H1 (cell line): ENCODE measurements around the gene DPY19L3. TPM values are rescaled to one million over a fixed set of nuclear protein-coding genes. Genes with fewer than 3 reads are reported as not detected.

ENCODE experiments used
- CTCF ChIA-PET: fragments of 300-600 bp; sonication (Branson Sonifier 250); formaldehyde crosslinking; loops from one replicate; lab custom pipeline; 2021; ENCODE audit not compliant: partially characterized antibody; lab: Charles Lee
- POLR2A ChIA-PET: fragments of 300-600 bp; sonication (Branson Sonifier 250); formaldehyde crosslinking; loops from one replicate; lab custom pipeline; 2021; ENCODE audit warnings: inconsistent platforms; ENCODE audit not compliant: partially characterized antibody; lab: Charles Lee
- DNase-seq, 2 experiments: peaks; one replicate each; pipeline versions ENCODE4 v3.0.0 to v3.0.0-alpha.2; 2010 to 2022; ENCODE audit warnings: low spot score in 2 of 2, low read depth in 1 of 2, mixed read lengths in 1 of 2
- FAIRE-seq: peaks from 2 replicates; lab custom pipeline; 2011; peaks lifted over from hg19 to GRCh38; lab: Jason Lieb, UNC
- H2AFZ ChIP-seq: 2 replicates; pipeline ENCODE4 v1.8.1; 2012; ENCODE audit warnings: low read length, inconsistent platforms
- H2AK5ac ChIP-seq: 2 replicates; pipeline ENCODE4 v1.6.1; 2013; ENCODE audit warnings: low read depth, low read length
- H2BK120ac ChIP-seq: replicated peaks from 2 replicates; pipeline ENCODE3; 2013; ENCODE audit warnings: low read depth, low read length, inconsistent platforms
- H2BK12ac ChIP-seq: 2 replicates; pipeline ENCODE4 v1.6.1; 2013; ENCODE audit warnings: low read depth, low read length
- H2BK15ac ChIP-seq: 2 replicates; pipeline ENCODE4 v1.6.1; 2013; ENCODE audit warnings: low read length
- H2BK20ac ChIP-seq: 2 replicates; pipeline ENCODE4 v1.6.1; 2013; ENCODE audit warnings: low read length
- H2BK5ac ChIP-seq: 2 replicates; pipeline ENCODE4 v1.6.1; 2013; ENCODE audit warnings: low read depth, low read length
- H3K14ac ChIP-seq: 2 replicates; pipeline ENCODE4 v1.6.1; 2013; ENCODE audit warnings: inconsistent platforms; ENCODE audit not compliant: insufficient read length
- H3K18ac ChIP-seq: 2 replicates; pipeline ENCODE4 v1.6.1; 2013; ENCODE audit warnings: low read length; ENCODE audit errors: extremely low read depth
- H3K23ac ChIP-seq: 2 replicates; pipeline ENCODE4 v1.6.1; 2013; ENCODE audit warnings: inconsistent platforms; ENCODE audit not compliant: insufficient read length
- H3K23me2 ChIP-seq: 2 replicates; pipeline ENCODE4 v1.6.1; 2013; ENCODE audit warnings: low read depth, low read length
- H3K27ac ChIP-seq: 2 replicates; pipeline ENCODE4 v1.6.1; 2011; ENCODE audit warnings: low read depth, low read length, inconsistent platforms
- H3K27me3 ChIP-seq, 4 experiments: replicated peaks in 1 of 4; 1 replicate in 1 of 4; 2 replicates in 3 of 4; pipeline versions ENCODE4 v1.6.1 to v1.8.1; 2011 to 2013; ENCODE audit warnings: low read length in 3 of 4, mild to moderate bottlenecking in 3 of 4, inconsistent platforms in 2 of 4, mixed read lengths in 2 of 4, moderate library complexity in 1 of 4; ENCODE audit not compliant: control insufficient read depth in 3 of 4, insufficient read depth in 3 of 4; ENCODE audit errors: extremely low read depth in 1 of 4
- H3K36me3 ChIP-seq, 4 experiments: 2 replicates each; pipeline versions ENCODE4 v1.6.1 to v1.8.1; 2011 to 2013; ENCODE audit warnings: mild to moderate bottlenecking in 4 of 4, low read length in 3 of 4, moderate library complexity in 2 of 4, control low read depth in 1 of 4, inconsistent platforms in 1 of 4; ENCODE audit not compliant: insufficient read depth in 4 of 4, control insufficient read depth in 2 of 4
- H3K4ac ChIP-seq: replicated peaks from 2 replicates; pipeline ENCODE3; 2013; ENCODE audit warnings: low read length, low read depth, mixed read lengths, inconsistent platforms; ENCODE audit not compliant: insufficient read length
- H3K4me1 ChIP-seq, 4 experiments: replicated peaks in 1 of 4; 1 replicate in 1 of 4; 2 replicates in 3 of 4; pipeline versions ENCODE4 v1.6.1 to v1.8.1; 2011 to 2013; ENCODE audit warnings: low read length in 3 of 4, inconsistent platforms in 2 of 4, mixed read lengths in 1 of 4; ENCODE audit not compliant: insufficient read depth in 4 of 4, control insufficient read depth in 3 of 4
- H3K4me2 ChIP-seq, 2 experiments: 2 replicates each; pipeline versions ENCODE4 v1.6.1 to v1.8.1; 2011 to 2013; ENCODE audit warnings: low read depth in 2 of 2, low read length in 2 of 2, control low read depth in 1 of 2, inconsistent platforms in 1 of 2, mild to moderate bottlenecking in 1 of 2; ENCODE audit not compliant: insufficient read depth in 1 of 2
- H3K4me3 ChIP-seq, 4 experiments: fragments of 200-600, 300-600 bp in 1 of 4; sonication (generic), shearing (Covaris generic), sonication (Bioruptor Twin) in 1 of 4; 2 replicates each; pipeline versions ENCODE4 v1.5.1 to v1.8.1; 2011 to 2016; ENCODE audit warnings: low read length in 4 of 4, low read depth in 3 of 4, control low read depth in 2 of 4, inconsistent platforms in 2 of 4, mild to moderate bottlenecking in 2 of 4, mixed read lengths in 1 of 4, moderate library complexity in 1 of 4; ENCODE audit not compliant: insufficient read depth in 2 of 4; ENCODE audit errors: extremely low read depth in 1 of 4
- H3K56ac ChIP-seq: replicated peaks from 2 replicates; pipeline ENCODE3; 2013; ENCODE audit warnings: low read depth, mild to moderate bottlenecking, mixed read lengths, low read length, inconsistent platforms; ENCODE audit not compliant: insufficient read length
- H3K79me1 ChIP-seq: 2 replicates; pipeline ENCODE4 v1.6.1; 2013; ENCODE audit warnings: low read depth, low read length, control low read depth
- H3K79me2 ChIP-seq, 2 experiments: 2 replicates each; pipeline versions ENCODE4 v1.6.1 to v1.8.1; 2012 to 2013; ENCODE audit warnings: low read length in 2 of 2, mild to moderate bottlenecking in 2 of 2, inconsistent platforms in 1 of 2; ENCODE audit not compliant: insufficient read depth in 2 of 2, control insufficient read depth in 1 of 2
- H3K9ac ChIP-seq, 4 experiments: replicated peaks in 1 of 4; 1 replicate in 1 of 4; 2 replicates in 3 of 4; pipeline versions ENCODE4 v1.6.1 to v1.8.1; 2011 to 2013; ENCODE audit warnings: low read depth in 3 of 4, low read length in 3 of 4, control low read depth in 2 of 4, mild to moderate bottlenecking in 2 of 4, moderate library complexity in 2 of 4, inconsistent platforms in 1 of 4; ENCODE audit errors: extremely low read depth in 1 of 4
- H3K9me3 ChIP-seq, 2 experiments: 2 replicates each; pipeline versions ENCODE4 v1.6.1 to v1.8.1; 2012 to 2013; ENCODE audit warnings: mild to moderate bottlenecking in 2 of 2, moderate library complexity in 2 of 2, control low read depth in 1 of 2, inconsistent platforms in 1 of 2, low read depth in 1 of 2, low read length in 1 of 2, mixed read lengths in 1 of 2; ENCODE audit not compliant: insufficient read depth in 2 of 2
- H4K20me1 ChIP-seq, 2 experiments: replicated peaks in 1 of 2; 2 replicates each; pipeline versions ENCODE3 to v1.8.1; 2011 to 2013; ENCODE audit warnings: inconsistent platforms in 2 of 2, low read length in 2 of 2, mild to moderate bottlenecking in 1 of 2; ENCODE audit not compliant: insufficient read depth in 2 of 2, control insufficient read depth in 1 of 2
- H4K5ac ChIP-seq: 2 replicates; pipeline ENCODE4 v1.6.1; 2013; ENCODE audit warnings: low read length, low read depth, mixed read lengths, inconsistent platforms; ENCODE audit not compliant: insufficient read length
- H4K8ac ChIP-seq: 2 replicates; pipeline ENCODE4 v1.8.0; 2013; ENCODE audit warnings: mild to moderate bottlenecking, moderate library complexity, low read length, inconsistent platforms; ENCODE audit not compliant: insufficient read depth; ENCODE audit errors: extremely low read depth
- H4K91ac ChIP-seq: replicated peaks from 2 replicates; pipeline ENCODE3; 2013; ENCODE audit warnings: low read length, mixed read lengths, inconsistent platforms; ENCODE audit not compliant: insufficient read length
- BACH1 ChIP-seq: IDR thresholded peaks from 2 replicates; pipeline ENCODE4 v1.6.1; 2012; ENCODE audit warnings: low read length, improper control_type of control experiment
- KDM4A ChIP-seq: IDR thresholded peaks from one replicate; pipeline ENCODE4 v1.7.1; 2012; ENCODE audit warnings: low read depth, mild to moderate bottlenecking, moderate library complexity, low read length, inconsistent platforms; ENCODE audit not compliant: severe bottlenecking
- POU5F1 ChIP-seq: IDR thresholded peaks from 2 replicates; pipeline ENCODE4 v1.6.1; 2011; ENCODE audit warnings: low read depth, mild to moderate bottlenecking, low read length, moderate library complexity
- RAD21 ChIP-seq, 2 experiments: IDR thresholded peaks in 1 of 2; conservative IDR thresholded peaks in 1 of 2; 2 replicates each; pipeline ENCODE4 v1.6.1; 2011; ENCODE audit warnings: low read depth in 2 of 2, low read length in 2 of 2, improper control_type of control experiment in 1 of 2, inconsistent platforms in 1 of 2, mild to moderate bottlenecking in 1 of 2, moderate library complexity in 1 of 2
- RXRA ChIP-seq: IDR thresholded peaks from 2 replicates; pipeline ENCODE4 v1.6.1; 2011; ENCODE audit warnings: low read depth, mild to moderate bottlenecking, low read length, moderate library complexity; ENCODE audit not compliant: insufficient read depth
- TBP ChIP-seq: IDR thresholded peaks from 2 replicates; pipeline ENCODE4 v1.6.1; 2011; ENCODE audit warnings: low read depth, low read length, improper control_type of control experiment
- USF2 ChIP-seq: IDR thresholded peaks from 2 replicates; pipeline ENCODE4 v1.6.1; 2011; ENCODE audit warnings: low read length, improper control_type of control experiment
- WGBS, 2 experiments: shearing (Covaris generic) in 1 of 2; methylation state at CpG; one replicate each; pipeline versions ENCODE4 v1.1.6 to v1.1.7; 2013 to 2015; ENCODE audit warnings: low lambda C conversion rate in 2 of 2, mixed read lengths in 2 of 2, inconsistent platforms in 1 of 2, low coverage in 1 of 2, missing lambda C conversion rate in 1 of 2; ENCODE audit not compliant: insufficient replicate concordance in 2 of 2, insufficient coverage in 1 of 2, insufficient read length in 1 of 2; ENCODE audit errors: extremely low coverage in 1 of 2, missing lambda C conversion rate in 1 of 2; 5-methylcytosine and 5-hydroxymethylcytosine counted together
- polyA plus RNA-seq, 7 experiments: library from polyadenylated mRNA; depleted of rRNA in 3 of 7; stranded (reverse) in 5 of 7; unstranded in 2 of 7; fragments of >200 nt in 5 of 7; fragments of 200-250 nt in 2 of 7; gene quantifications; 1 replicate in 5 of 7; 2 replicates in 1 of 7; 4 replicates in 1 of 7; pipeline versions ENCODE4 v1.2.1 to v1.2.3, GENCODE V29; 2011 to 2013; ENCODE audit warnings: missing spikeins in 2 of 7, mixed read lengths in 2 of 7
- total RNA-seq: library from RNA; stranded (reverse); fragmentation: NEBNext Ultra II Directional; extraction: Animal tissue kit (Norgen Biotek cat#: 25700); gene quantifications from 2 replicates; pipeline ENCODE4 v1.2.1, GENCODE V29; 2021
- TF ChIP-seq, protein P1 (sequence below): IDR thresholded peaks from 2 replicates; pipeline ENCODE4 v1.6.1; 2012; ENCODE audit warnings: inconsistent platforms

The DPY19L3 gene
- total and polyA plus RNA-seq, 2 of the 8 experiments (the other 6 are each of a cell fraction or from before 2014, with no cell fraction given), result 35.3 to 60.2 TPM

- Histone ChIP-seq H2AK5ac (no peak overlapping the region), H2AFZ (no peak overlapping the region), H2BK15ac (no peak overlapping the region), H3K79me2 (peaks cover 8 to 53% of the 10 kb centered on the region in 2 experiments), H3K36me3 (peaks cover 8 to 22% (median 16%) of the 10 kb centered on the region in 4 experiments), H3K4ac (no peak overlapping the region), H3K18ac (no peak overlapping the region), H3K27me3 (no peaks in the 10 kb centered on the region), H4K20me1 (peaks cover 0 to 11% of the 10 kb centered on the region in 2 experiments), H2BK120ac (no peak overlapping the region), H3K9me3 (no peaks in the 10 kb centered on the region), H3K27ac (no peak overlapping the region), H4K5ac (no peak overlapping the region), H3K4me1 (peaks cover 0 to 4% (median 0%) of the 10 kb centered on the region in 4 experiments; a peak in 2 of 7 replicates), H3K4me3 (no peak overlapping the region), H2BK5ac (no peak overlapping the region), H2BK20ac (no peak overlapping the region), H3K4me2 (no peak overlapping the region), H3K79me1 (no peaks in the 10 kb centered on the region; the same call in 1 of the 2 replicates), H3K23ac (no peak overlapping the region), H3K9ac (no peak overlapping the region), H3K14ac (no peak overlapping the region), H2BK12ac (no peak overlapping the region), H4K91ac (no peak overlapping the region), H3K23me2 (no peaks in the 10 kb centered on the region), H3K56ac (no peak overlapping the region), H4K8ac (no peak overlapping the region)
- no peak for FAIRE-seq
- TF ChIP-seq POU5F1 (no peak), KDM4A (no peak), BACH1 (no peak), RAD21 (IDR thresholded peaks at IDR 0.05 in 1 of 2, conservative IDR thresholded peaks at IDR 0.05 in 1 of 2; ENCODE audit: low read depth in 2 of 2, low read length in 2 of 2) (no peak), TBP (no peak), USF2 (no peak), RXRA (no peak)
- TF ChIP-seq, protein P1, sequence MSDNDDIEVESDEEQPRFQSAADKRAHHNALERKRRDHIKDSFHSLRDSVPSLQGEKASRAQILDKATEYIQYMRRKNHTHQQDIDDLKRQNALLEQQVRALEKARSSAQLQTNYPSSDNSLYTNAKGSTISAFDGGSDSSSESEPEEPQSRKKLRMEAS, result no peak
- POLR2A ChIA-PET, result interaction anchor here (1.1 to 1.9 kb wide), 3 partner anchors 9 to 58 kb away, joined by 3 to 4 read pairs (median 3); no protein-coding TSS in a partner anchor
- CTCF ChIA-PET, result interaction anchor here (0.8 to 2.1 kb wide), 5 partner anchors 9 to 144 kb away, joined by 3 to 5 read pairs (median 3); no protein-coding TSS in a partner anchor
- 95% methylated on average over 3 of the region's 3 CpGs; no CpG with 5 or more reads in 1 of the 2 experiments for WGBS, 2 experiments
- DNase-seq, result no peak
Measured at GRCh38 chr19:32367948-32368536, 37.5 kb upstream of the DPY19L3 start.
